ENCODE data around the gene SMG6. TPM values are rescaled to one million over a fixed set of nuclear protein-coding genes. Genes with fewer than 3 reads are reported as not detected.
"Not testable (repeated sequence)": the region's sequence is repeated elsewhere in the genome, so short reads cannot be mapped to it uniquely, and the experiment has no call there.

SMG6 gene
- total and polyA plus RNA-seq, 8 donors, result 27.7 to 42.2 (median 38.5) TPM

DNA sequence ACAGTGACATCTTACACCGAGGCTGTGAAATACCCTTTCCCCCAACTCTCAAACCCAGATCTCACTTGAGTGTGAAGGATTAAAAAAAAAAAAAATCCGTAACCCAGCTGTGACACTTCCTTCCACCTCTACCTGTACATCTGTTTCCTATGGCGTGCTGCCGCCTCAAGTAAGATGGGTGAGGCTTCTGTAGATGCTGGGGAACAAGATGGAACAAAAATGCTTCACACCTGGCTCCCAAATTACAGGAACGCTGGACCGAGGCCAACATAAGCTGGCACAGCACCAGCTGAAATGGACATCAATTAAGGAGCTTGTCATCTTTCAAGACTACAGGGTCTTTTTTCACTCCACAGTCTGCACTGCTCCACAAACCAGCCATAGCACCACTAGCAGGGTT lies 152.8 kb downstream of the SMG6 start:
- Histone ChIP-seq H3K4me1 (peaks cover 0 to 7% of the 10 kb centered on the region in 2 donors), H3K9me3 (no peaks in the 10 kb centered on the region), H3K27me3 (no peaks in the 10 kb centered on the region), H3K27ac (no peak overlapping the region), H3K4me3 (no peak overlapping the region), H3K36me3 (peaks cover 0 to 16% of the 10 kb centered on the region in 2 donors)
- DNase-seq (no peak), ATAC-seq (no peak)
- TF ChIP-seq CTCF (IDR thresholded peaks at IDR 0.05), result no peak
- intact Hi-C loops (cut with DNase I), result no loop called here

DNA sequence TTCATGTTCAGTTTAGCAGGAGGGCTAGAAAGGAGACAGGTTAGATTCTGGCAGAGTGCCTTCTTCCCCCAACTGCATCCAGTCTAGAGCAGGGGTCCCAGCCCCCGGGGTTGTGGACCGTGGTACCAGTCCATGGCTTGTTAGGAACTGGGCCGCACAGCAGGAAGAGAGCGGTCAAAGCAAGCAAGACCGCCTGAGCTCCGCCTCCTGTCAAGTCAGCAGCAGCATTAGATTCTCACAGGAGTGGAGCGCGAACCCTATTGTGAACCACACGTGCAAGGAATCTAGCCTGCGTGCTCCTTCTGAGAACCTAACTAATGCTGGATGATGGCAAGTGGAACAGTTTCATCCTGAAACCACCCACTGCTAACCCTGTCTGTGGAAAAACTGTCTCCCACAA lies 153.7 kb downstream of the SMG6 start:
- no peak overlapping the region for H3K27ac ChIP-seq
- intact Hi-C loops (cut with DNase I), result no loop called here
- H3K9me3 ChIP-seq, result no peaks in the 10 kb centered on the region
- no peak for DNase-seq
- TF ChIP-seq CTCF (IDR thresholded peaks at IDR 0.05), result no peak
- peaks cover 0 to 19% of the 10 kb centered on the region in 2 donors for H3K36me3 ChIP-seq
- ATAC-seq, result no peak
- no peak overlapping the region for H3K4me3 ChIP-seq
- H3K4me1 ChIP-seq, result no peaks in the 10 kb centered on the region
- no peaks in the 10 kb centered on the region for H3K27me3 ChIP-seq

DNA sequence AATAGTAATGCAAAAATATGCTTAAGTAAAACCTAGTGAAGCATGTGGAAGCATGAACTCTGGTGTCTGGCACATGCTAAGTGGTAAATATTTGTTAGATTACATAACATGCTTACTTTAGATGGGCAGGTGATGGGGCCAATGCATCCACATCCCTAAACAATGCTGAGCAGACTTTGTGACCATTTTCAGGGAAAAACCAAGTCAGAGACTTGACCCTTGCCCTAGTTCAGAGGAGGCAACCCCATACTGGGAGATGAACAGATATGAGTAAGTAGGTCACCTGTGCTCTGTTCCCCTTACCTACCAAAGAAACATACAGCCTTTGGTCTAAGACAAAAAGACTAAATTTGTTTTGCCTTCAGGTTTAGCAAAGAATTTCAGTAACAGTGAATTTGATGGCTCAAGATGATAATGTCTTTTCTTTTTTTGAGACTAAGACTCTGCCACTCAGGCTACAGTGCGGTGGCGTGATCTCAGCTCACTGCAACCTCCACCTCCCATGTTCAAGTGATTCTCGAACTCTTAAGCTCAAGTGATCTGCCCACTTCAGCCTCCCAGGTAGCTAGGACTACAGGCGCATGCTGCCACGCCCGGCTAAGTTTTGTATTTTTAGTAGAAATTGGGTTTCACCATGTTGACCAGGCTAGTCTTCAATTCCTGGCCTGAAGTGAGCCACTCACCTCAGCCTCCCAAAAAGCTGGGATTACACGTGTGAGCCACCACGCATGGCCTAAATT lies 157.3 kb downstream of the SMG6 start:
- intact Hi-C loops (cut with DNase I), result no loop called here
- H3K27ac ChIP-seq, result peak overlapping the region in 1 of 2 donors; percentile 1
- H3K36me3 ChIP-seq, result peaks cover 0 to 11% of the 10 kb centered on the region in 2 donors
- TF ChIP-seq CTCF (IDR thresholded peaks at IDR 0.05), result no peak
- DNase-seq, result peak in 1 of 4 donors; percentile 59
- no peak overlapping the region for H3K4me3 ChIP-seq
- H3K4me1 ChIP-seq, result no peaks in the 10 kb centered on the region
- peak; percentile 90 for ATAC-seq
- H3K9me3 ChIP-seq, result no peaks in the 10 kb centered on the region
- no peaks in the 10 kb centered on the region for H3K27me3 ChIP-seq

GRCh38 chr17:2144701-2145100 lies 158.9 kb downstream of the SMG6 start:
- no peaks in the 10 kb centered on the region for H3K4me1 ChIP-seq
- DNase-seq (no peak), ATAC-seq (no peak)
- no peaks in the 10 kb centered on the region for H3K27me3 ChIP-seq
- peaks cover 0 to 5% of the 10 kb centered on the region in 2 donors for H3K36me3 ChIP-seq
- no peak overlapping the region for H3K4me3 ChIP-seq
- TF ChIP-seq CTCF (IDR thresholded peaks at IDR 0.05), result no peak
- intact Hi-C loops (cut with DNase I), result no loop called here
- no peaks in the 10 kb centered on the region for H3K9me3 ChIP-seq
- H3K27ac ChIP-seq, result no peak overlapping the region

GRCh38 chr17:2143332-2143731 lies 160.3 kb downstream of the SMG6 start:
- peaks cover 9 to 12% of the 10 kb centered on the region in 2 donors for H3K4me1 ChIP-seq
- H3K9me3 ChIP-seq, result no peaks in the 10 kb centered on the region
- intact Hi-C loops (cut with DNase I), result no loop called here
- H3K36me3 ChIP-seq, result peaks cover 0 to 3% of the 10 kb centered on the region in 2 donors
- DNase-seq (no peak), ATAC-seq (no peak)
- no peak overlapping the region for H3K27ac ChIP-seq
- no peaks in the 10 kb centered on the region for H3K27me3 ChIP-seq
- no peak overlapping the region for H3K4me3 ChIP-seq
- TF ChIP-seq CTCF (IDR thresholded peaks at IDR 0.05), result no peak

DNA sequence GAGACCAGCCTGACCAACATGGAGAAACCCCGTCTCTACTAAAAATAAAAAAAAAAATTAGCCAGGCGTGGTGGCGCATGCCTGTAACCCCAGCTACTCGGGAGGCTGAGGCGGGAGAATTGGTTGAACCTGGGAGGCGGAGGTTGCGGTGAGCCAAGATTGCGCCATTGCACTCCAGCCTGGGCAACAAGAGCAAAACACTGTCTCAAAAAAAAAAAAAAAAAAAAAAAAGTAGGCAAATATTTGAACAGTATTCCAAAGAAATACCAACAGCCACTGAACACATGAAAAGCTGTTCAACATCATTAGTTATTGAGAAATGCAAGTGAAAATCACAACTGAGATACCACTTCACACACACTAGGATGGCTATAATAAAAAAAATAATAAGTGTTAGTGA lies 160.9 kb downstream of the SMG6 start:
- not testable (repeated sequence) for DNase-seq, H3K27ac ChIP-seq
- peak; percentile 23 for ATAC-seq

More for the DNA sequence above, 160.9 kb downstream of the SMG6 start:
- H3K27me3 ChIP-seq; H3K9me3 ChIP-seq; H3K4me3 ChIP-seq; intact Hi-C loops (cut with DNase I); H3K36me3 ChIP-seq: not testable (repeated sequence)
- H3K4me1 ChIP-seq, result peaks cover 15 to 19% of the 10 kb centered on the region in 2 donors

All from left lung (tissue), 10 donors.